HEK293 (cell line): ENCODE results near the gene SMYD2.

Experiments
- BCL11B ChIP-seq: fragments of 450-650 bp; formaldehyde crosslinking; IDR thresholded peaks from 2 replicates; pipeline ENCODE4 v1.5.1; 2016; ENCODE audit warnings: low read depth, missing biosample characterization, missing genetic modification characterization
- GLI2 ChIP-seq: fragments of 450-650 bp; formaldehyde crosslinking; IDR thresholded peaks from 2 replicates; pipeline ENCODE4; 2017; ENCODE audit warnings: missing biosample characterization, missing genetic modification characterization, low read depth, borderline replicate concordance
- KLF16 ChIP-seq: fragments of 450-650 bp; formaldehyde crosslinking; IDR thresholded peaks from 2 replicates; pipeline ENCODE4 v1.5.1; 2017; ENCODE audit warnings: missing biosample characterization, missing genetic modification characterization
- REPIN1 ChIP-seq: fragments of 450-650 bp; formaldehyde crosslinking; IDR thresholded peaks from 2 replicates; pipeline ENCODE4 v1.5.1; 2017; ENCODE audit warnings: missing biosample characterization, missing genetic modification characterization, low read depth
- WT1 ChIP-seq: fragments of 450-650 bp; formaldehyde crosslinking; IDR thresholded peaks from 2 replicates; pipeline ENCODE4 v1.5.1; 2016; ENCODE audit warnings: missing biosample characterization, missing genetic modification characterization
- YY2 ChIP-seq: fragments of 450-650 bp; formaldehyde crosslinking; IDR thresholded peaks from 2 replicates; pipeline ENCODE4 v1.5.1; 2016; ENCODE audit warnings: missing biosample characterization, missing genetic modification characterization
- ZEB2 ChIP-seq: fragments of 450-650 bp; formaldehyde crosslinking; IDR thresholded peaks from 2 replicates; pipeline ENCODE4 v1.5.1; 2016; ENCODE audit warnings: missing biosample characterization, missing genetic modification characterization
- ZNF121 ChIP-seq: fragments of 450-650 bp; formaldehyde crosslinking; IDR thresholded peaks from 2 replicates; pipeline ENCODE4 v1.5.1; 2016; ENCODE audit warnings: missing biosample characterization, missing genetic modification characterization
- ZNF157 ChIP-seq: fragments of 450-650 bp; formaldehyde crosslinking; IDR thresholded peaks from 2 replicates; pipeline ENCODE4 v1.5.1; 2016; ENCODE audit warnings: missing biosample characterization, missing genetic modification characterization
- ZNF169 ChIP-seq: fragments of 450-650 bp; formaldehyde crosslinking; IDR thresholded peaks from 2 replicates; pipeline ENCODE4 v1.5.1; 2016; ENCODE audit warnings: missing biosample characterization, missing genetic modification characterization
- ZNF184 ChIP-seq: fragments of 450-650 bp; IDR thresholded peaks from 2 replicates; pipeline ENCODE4 v1.5.1; 2018; ENCODE audit warnings: missing biosample characterization, mild to moderate bottlenecking, missing genetic modification characterization
- ZNF223 ChIP-seq: fragments of 450-650 bp; formaldehyde crosslinking; IDR thresholded peaks from 2 replicates; pipeline ENCODE4 v1.5.1; 2016; ENCODE audit warnings: missing biosample characterization, missing genetic modification characterization
- ZNF248 ChIP-seq: fragments of 450-650 bp; formaldehyde crosslinking; IDR thresholded peaks from 2 replicates; pipeline ENCODE4 v1.5.1; 2017; ENCODE audit warnings: missing biosample characterization, missing genetic modification characterization
- ZNF292 ChIP-seq: fragments of 450-650 bp; formaldehyde crosslinking; IDR thresholded peaks from 2 replicates; pipeline ENCODE4 v1.5.1; 2016; ENCODE audit warnings: low read depth, missing biosample characterization, missing genetic modification characterization, borderline replicate concordance
- ZNF302 ChIP-seq: fragments of 450-650 bp; formaldehyde crosslinking; IDR thresholded peaks from 2 replicates; pipeline ENCODE4 v1.5.1; 2016; ENCODE audit warnings: missing biosample characterization, missing genetic modification characterization, low read depth
- ZNF341 ChIP-seq: fragments of 450-650 bp; formaldehyde crosslinking; IDR thresholded peaks from 2 replicates; pipeline ENCODE4; 2016; ENCODE audit warnings: low read depth, missing biosample characterization, missing genetic modification characterization
- ZNF350 ChIP-seq: fragments of 450-650 bp; formaldehyde crosslinking; IDR thresholded peaks from 2 replicates; pipeline ENCODE4 v1.5.0; 2017; ENCODE audit warnings: missing biosample characterization, mild to moderate bottlenecking, missing genetic modification characterization
- ZNF571 ChIP-seq: fragments of 450-650 bp; formaldehyde crosslinking; IDR thresholded peaks from 2 replicates; pipeline ENCODE4 v1.5.0; 2017; ENCODE audit warnings: missing biosample characterization, missing genetic modification characterization
- ZNF600 ChIP-seq: fragments of 450-650 bp; formaldehyde crosslinking; IDR thresholded peaks from 2 replicates; pipeline ENCODE4 v1.5.1; 2016; ENCODE audit warnings: missing biosample characterization, missing genetic modification characterization
- ZNF660 ChIP-seq: fragments of 450-650 bp; IDR thresholded peaks from 2 replicates; pipeline ENCODE4 v1.5.1; 2018; ENCODE audit warnings: missing biosample characterization, mild to moderate bottlenecking, missing genetic modification characterization
- ZNF677 ChIP-seq: fragments of 450-650 bp; IDR thresholded peaks from 2 replicates; pipeline ENCODE4 v1.5.0; 2018; ENCODE audit warnings: missing biosample characterization, mild to moderate bottlenecking, missing genetic modification characterization, moderate library complexity
- ZNF776 ChIP-seq: fragments of 450-650 bp; formaldehyde crosslinking; IDR thresholded peaks from 2 replicates; pipeline ENCODE4 v1.5.0; 2017; ENCODE audit warnings: missing biosample characterization, missing genetic modification characterization, borderline replicate concordance
- ZSCAN23 ChIP-seq: fragments of 450-650 bp; formaldehyde crosslinking; IDR thresholded peaks from 2 replicates; pipeline ENCODE4 v1.5.1; 2016; ENCODE audit warnings: missing biosample characterization, missing genetic modification characterization
- ZXDB ChIP-seq: fragments of 450-650 bp; formaldehyde crosslinking; IDR thresholded peaks from 2 replicates; pipeline ENCODE4 v1.5.1; 2016; ENCODE audit warnings: missing biosample characterization, missing genetic modification characterization
- TF ChIP-seq, protein P1 (sequence below): fragments of 450-650 bp; formaldehyde crosslinking; IDR thresholded peaks from 2 replicates; pipeline ENCODE4 v1.5.1; 2017; ENCODE audit warnings: missing biosample characterization, missing genetic modification characterization
- TF ChIP-seq, protein P2 (sequence below): fragments of 450-650 bp; formaldehyde crosslinking; IDR thresholded peaks from 2 replicates; pipeline ENCODE4 v1.5.1; 2016; ENCODE audit warnings: missing biosample characterization, missing genetic modification characterization
- TF ChIP-seq, protein P3 (sequence below): fragments of 450-650 bp; formaldehyde crosslinking; IDR thresholded peaks from 2 replicates; pipeline ENCODE4 v1.5.0; 2017; ENCODE audit warnings: missing biosample characterization, missing genetic modification characterization, borderline replicate concordance
- TF ChIP-seq, protein P4 (sequence below): fragments of 450-650 bp; formaldehyde crosslinking; IDR thresholded peaks from 2 replicates; pipeline ENCODE4 v1.5.1; 2016; ENCODE audit warnings: missing biosample characterization, missing genetic modification characterization
- TF ChIP-seq, protein P5 (sequence below): fragments of 450-650 bp; formaldehyde crosslinking; IDR thresholded peaks from 2 replicates; pipeline ENCODE4 v1.5.1; 2016; ENCODE audit warnings: missing biosample characterization, missing genetic modification characterization
- TF ChIP-seq, protein P6 (sequence below): fragments of 450-650 bp; formaldehyde crosslinking; IDR thresholded peaks from 2 replicates; pipeline ENCODE4 v1.5.1; 2017; ENCODE audit warnings: missing biosample characterization, missing genetic modification characterization

Gene SMYD2

DNA sequence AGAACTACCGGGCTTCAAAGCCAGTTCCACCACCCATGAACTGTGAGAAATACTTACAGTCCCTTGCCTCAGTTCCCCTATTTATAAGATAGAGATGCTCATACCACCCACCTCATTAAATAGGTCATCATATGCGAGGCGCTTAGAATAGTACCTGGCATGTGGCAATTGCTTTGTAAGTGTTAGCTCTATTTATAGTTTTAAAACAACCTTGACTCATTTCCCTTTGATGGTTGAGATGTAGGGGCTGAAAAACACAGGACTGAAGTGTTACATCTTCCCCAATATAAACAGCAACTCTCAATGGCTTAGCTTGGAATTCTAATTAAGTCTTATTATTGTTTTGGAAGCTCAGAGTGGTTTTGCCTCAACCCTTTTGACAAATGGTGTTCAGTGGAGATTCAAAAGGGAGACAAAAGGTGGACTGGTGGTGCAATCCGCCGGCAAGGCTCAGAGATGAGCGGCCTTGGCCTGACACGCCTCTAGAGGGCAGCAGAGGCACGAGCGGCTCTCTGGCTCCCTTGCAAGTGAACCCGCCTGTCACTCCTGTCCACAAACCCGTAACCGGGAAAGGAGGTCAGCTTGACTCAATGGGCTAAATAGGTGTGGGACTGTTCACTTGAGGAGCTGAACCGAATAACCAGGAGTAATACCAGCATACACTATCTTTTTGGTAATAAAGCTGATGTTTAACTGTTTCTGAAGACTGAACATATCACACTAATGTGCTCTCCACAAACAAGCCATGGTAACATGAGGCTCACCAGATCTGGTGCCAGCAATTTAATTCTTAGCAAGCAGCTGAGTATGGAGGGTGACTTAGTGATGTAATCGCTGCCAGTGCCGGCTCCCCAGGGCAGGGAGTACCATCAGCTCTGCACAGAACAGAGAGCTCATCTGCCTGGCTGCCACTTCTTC is 19.5 kb upstream of the SMYD2 start (continued):
- TF ChIP-seq, protein P1, sequence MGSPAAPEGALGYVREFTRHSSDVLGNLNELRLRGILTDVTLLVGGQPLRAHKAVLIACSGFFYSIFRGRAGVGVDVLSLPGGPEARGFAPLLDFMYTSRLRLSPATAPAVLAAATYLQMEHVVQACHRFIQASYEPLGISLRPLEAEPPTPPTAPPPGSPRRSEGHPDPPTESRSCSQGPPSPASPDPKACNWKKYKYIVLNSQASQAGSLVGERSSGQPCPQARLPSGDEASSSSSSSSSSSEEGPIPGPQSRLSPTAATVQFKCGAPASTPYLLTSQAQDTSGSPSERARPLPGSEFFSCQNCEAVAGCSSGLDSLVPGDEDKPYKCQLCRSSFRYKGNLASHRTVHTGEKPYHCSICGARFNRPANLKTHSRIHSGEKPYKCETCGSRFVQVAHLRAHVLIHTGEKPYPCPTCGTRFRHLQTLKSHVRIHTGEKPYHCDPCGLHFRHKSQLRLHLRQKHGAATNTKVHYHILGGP (tag by site-specific recombination) = no peak
- no peak for TF ChIP-seq REPIN1
- TF ChIP-seq BCL11B (tag by site-specific recombination) = no peak
- TF ChIP-seq WT1 = 0 out of 2 replicates have a peak, but pooled peaks have one; percentile 33
- TF ChIP-seq ZNF184 (tag by site-specific recombination) = no peak
- TF ChIP-seq, protein P2, sequence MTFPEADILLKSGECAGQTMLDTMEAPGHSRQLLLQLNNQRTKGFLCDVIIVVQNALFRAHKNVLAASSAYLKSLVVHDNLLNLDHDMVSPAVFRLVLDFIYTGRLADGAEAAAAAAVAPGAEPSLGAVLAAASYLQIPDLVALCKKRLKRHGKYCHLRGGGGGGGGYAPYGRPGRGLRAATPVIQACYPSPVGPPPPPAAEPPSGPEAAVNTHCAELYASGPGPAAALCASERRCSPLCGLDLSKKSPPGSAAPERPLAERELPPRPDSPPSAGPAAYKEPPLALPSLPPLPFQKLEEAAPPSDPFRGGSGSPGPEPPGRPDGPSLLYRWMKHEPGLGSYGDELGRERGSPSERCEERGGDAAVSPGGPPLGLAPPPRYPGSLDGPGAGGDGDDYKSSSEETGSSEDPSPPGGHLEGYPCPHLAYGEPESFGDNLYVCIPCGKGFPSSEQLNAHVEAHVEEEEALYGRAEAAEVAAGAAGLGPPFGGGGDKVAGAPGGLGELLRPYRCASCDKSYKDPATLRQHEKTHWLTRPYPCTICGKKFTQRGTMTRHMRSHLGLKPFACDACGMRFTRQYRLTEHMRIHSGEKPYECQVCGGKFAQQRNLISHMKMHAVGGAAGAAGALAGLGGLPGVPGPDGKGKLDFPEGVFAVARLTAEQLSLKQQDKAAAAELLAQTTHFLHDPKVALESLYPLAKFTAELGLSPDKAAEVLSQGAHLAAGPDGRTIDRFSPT = no peak
- TF ChIP-seq GLI2 = no peak
- no peak for TF ChIP-seq ZXDB
- no peak for TF ChIP-seq ZNF776 (tag by site-specific recombination)
- TF ChIP-seq, protein P3, sequence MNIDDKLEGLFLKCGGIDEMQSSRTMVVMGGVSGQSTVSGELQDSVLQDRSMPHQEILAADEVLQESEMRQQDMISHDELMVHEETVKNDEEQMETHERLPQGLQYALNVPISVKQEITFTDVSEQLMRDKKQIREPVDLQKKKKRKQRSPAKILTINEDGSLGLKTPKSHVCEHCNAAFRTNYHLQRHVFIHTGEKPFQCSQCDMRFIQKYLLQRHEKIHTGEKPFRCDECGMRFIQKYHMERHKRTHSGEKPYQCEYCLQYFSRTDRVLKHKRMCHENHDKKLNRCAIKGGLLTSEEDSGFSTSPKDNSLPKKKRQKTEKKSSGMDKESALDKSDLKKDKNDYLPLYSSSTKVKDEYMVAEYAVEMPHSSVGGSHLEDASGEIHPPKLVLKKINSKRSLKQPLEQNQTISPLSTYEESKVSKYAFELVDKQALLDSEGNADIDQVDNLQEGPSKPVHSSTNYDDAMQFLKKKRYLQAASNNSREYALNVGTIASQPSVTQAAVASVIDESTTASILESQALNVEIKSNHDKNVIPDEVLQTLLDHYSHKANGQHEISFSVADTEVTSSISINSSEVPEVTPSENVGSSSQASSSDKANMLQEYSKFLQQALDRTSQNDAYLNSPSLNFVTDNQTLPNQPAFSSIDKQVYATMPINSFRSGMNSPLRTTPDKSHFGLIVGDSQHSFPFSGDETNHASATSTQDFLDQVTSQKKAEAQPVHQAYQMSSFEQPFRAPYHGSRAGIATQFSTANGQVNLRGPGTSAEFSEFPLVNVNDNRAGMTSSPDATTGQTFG (tag by site-specific recombination) = no peak
- TF ChIP-seq ZNF600 (tag by site-specific recombination) = peak; percentile 92
- TF ChIP-seq YY2 (tag by site-specific recombination) = no peak
- TF ChIP-seq ZNF292 (tag by site-specific recombination) = no peak
- TF ChIP-seq ZNF223 (tag by site-specific recombination) = no peak
- TF ChIP-seq ZNF302 (tag by site-specific recombination) = no peak
- TF ChIP-seq, protein P4, sequence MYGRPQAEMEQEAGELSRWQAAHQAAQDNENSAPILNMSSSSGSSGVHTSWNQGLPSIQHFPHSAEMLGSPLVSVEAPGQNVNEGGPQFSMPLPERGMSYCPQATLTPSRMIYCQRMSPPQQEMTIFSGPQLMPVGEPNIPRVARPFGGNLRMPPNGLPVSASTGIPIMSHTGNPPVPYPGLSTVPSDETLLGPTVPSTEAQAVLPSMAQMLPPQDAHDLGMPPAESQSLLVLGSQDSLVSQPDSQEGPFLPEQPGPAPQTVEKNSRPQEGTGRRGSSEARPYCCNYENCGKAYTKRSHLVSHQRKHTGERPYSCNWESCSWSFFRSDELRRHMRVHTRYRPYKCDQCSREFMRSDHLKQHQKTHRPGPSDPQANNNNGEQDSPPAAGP (tag by site-specific recombination) = no peak; the same call in 1 of the 2 replicates
- TF ChIP-seq, protein P5, sequence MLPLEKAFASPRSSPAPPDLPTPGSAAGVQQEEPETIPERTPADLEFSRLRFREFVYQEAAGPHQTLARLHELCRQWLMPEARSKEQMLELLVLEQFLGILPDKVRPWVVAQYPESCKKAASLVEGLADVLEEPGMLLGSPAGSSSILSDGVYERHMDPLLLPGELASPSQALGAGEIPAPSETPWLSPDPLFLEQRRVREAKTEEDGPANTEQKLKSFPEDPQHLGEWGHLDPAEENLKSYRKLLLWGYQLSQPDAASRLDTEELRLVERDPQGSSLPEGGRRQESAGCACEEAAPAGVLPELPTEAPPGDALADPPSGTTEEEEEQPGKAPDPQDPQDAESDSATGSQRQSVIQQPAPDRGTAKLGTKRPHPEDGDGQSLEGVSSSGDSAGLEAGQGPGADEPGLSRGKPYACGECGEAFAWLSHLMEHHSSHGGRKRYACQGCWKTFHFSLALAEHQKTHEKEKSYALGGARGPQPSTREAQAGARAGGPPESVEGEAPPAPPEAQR = no peak
- no peak for TF ChIP-seq ZNF341 (tag by site-specific recombination)
- TF ChIP-seq ZNF121 (tag by site-specific recombination) = no peak
- no peak for TF ChIP-seq ZNF677
- TF ChIP-seq, protein P6, sequence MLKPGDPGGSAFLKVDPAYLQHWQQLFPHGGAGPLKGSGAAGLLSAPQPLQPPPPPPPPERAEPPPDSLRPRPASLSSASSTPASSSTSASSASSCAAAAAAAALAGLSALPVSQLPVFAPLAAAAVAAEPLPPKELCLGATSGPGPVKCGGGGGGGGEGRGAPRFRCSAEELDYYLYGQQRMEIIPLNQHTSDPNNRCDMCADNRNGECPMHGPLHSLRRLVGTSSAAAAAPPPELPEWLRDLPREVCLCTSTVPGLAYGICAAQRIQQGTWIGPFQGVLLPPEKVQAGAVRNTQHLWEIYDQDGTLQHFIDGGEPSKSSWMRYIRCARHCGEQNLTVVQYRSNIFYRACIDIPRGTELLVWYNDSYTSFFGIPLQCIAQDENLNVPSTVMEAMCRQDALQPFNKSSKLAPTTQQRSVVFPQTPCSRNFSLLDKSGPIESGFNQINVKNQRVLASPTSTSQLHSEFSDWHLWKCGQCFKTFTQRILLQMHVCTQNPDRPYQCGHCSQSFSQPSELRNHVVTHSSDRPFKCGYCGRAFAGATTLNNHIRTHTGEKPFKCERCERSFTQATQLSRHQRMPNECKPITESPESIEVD (tag by site-specific recombination) = no peak
- no peak for TF ChIP-seq ZNF350
- TF ChIP-seq ZEB2 (tag by site-specific recombination) = peak; percentile 81
- TF ChIP-seq ZNF248 (tag by site-specific recombination) = no peak
- no peak for TF ChIP-seq ZNF157 (tag by site-specific recombination)
- 0 out of 2 replicates have a peak, but pooled peaks have one; percentile 24 for TF ChIP-seq KLF16 (tag by site-specific recombination)
- no peak for TF ChIP-seq ZNF571
- no peak for TF ChIP-seq ZNF169 (tag by site-specific recombination)
- TF ChIP-seq ZSCAN23 = no peak
- TF ChIP-seq ZNF660 (tag by site-specific recombination) = peak; percentile 80
